GM10266 (cell line): ENCODE data around the gene UBE3D.
"Not testable (repeated sequence)": the region's sequence is repeated elsewhere in the genome, so short reads cannot be mapped to it uniquely, and the experiment has no call there.

Source experiments
- DNase-seq: peaks from one replicate; pipeline ENCODE4 v3.0.0; 2012; ENCODE audit errors: extremely low spot score
- TF ChIP-seq, protein P1 (sequence below): IDR thresholded peaks from 2 replicates; pipeline ENCODE4 v1.5.1; 2012; ENCODE audit warnings: mild to moderate bottlenecking, low read depth; ENCODE audit not compliant: control insufficient read depth, insufficient read depth; ENCODE audit errors: missing control alignments

Gene UBE3D

DNA sequence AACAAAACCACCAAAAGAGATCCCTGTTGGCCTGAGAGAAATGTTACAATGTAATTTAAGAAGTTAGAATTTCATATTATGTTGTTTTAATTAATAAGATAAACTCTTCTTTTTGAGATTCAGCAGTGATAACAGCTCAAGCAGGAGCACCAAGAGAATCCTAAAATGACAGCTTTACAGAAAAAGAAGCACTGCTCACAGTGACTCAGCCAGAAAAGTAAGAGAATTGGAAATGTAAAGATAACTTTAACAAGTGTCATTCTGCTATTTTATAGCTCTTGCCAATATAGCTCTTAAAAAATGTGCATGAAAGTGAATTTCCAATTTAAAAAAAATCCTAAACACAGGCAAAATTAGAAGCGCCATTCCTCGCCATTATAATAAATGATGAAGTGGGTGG is 111.3 kb downstream of the UBE3D start:
- DNase-seq, result no peak

DNA sequence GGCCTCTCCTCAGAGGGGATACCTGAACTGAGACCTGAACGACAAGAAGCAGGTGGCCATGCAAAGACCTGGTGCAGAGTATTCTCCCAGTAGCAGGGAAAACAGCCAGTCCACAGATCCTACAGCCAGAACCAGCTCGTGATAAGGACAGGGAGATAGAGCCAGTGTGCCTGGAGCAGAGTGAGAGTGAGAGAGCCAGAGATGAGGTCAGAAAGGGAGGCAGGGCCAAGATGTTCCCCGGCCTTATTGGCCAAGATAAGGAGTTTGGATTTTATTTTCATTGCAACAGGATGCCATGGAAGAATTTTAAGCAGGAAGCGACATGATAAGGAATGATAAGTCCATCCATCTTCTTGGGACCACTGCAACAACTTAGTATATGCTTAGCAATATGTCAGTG is 111.8 kb downstream of the UBE3D start:
- TF ChIP-seq, protein P1, sequence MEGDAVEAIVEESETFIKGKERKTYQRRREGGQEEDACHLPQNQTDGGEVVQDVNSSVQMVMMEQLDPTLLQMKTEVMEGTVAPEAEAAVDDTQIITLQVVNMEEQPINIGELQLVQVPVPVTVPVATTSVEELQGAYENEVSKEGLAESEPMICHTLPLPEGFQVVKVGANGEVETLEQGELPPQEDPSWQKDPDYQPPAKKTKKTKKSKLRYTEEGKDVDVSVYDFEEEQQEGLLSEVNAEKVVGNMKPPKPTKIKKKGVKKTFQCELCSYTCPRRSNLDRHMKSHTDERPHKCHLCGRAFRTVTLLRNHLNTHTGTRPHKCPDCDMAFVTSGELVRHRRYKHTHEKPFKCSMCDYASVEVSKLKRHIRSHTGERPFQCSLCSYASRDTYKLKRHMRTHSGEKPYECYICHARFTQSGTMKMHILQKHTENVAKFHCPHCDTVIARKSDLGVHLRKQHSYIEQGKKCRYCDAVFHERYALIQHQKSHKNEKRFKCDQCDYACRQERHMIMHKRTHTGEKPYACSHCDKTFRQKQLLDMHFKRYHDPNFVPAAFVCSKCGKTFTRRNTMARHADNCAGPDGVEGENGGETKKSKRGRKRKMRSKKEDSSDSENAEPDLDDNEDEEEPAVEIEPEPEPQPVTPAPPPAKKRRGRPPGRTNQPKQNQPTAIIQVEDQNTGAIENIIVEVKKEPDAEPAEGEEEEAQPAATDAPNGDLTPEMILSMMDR, result no peak
- no peak for DNase-seq

More for the DNA sequence above, 111.3 kb downstream of the UBE3D start:
- TF ChIP-seq, protein P1, result no peak

DNA sequence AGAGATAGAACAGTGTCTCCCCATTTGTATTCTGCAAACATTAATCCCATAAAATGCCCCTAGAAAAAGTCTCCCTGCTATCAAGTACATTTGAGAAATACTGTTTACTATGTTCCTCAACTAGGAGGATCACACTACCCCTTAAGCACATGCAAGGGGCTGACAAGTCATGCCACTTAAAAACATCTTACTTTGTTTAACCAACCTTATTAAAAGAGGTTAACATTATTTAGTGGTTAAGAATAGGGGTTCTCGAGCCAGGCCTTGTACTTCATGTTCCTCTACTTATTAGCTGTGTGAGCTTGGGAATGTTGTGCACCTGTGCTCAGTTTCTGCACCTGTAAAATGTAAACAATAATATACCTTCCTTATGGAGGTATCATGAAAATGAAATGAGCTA is 113.7 kb downstream of the UBE3D start:
- DNase-seq, result no peak

DNA sequence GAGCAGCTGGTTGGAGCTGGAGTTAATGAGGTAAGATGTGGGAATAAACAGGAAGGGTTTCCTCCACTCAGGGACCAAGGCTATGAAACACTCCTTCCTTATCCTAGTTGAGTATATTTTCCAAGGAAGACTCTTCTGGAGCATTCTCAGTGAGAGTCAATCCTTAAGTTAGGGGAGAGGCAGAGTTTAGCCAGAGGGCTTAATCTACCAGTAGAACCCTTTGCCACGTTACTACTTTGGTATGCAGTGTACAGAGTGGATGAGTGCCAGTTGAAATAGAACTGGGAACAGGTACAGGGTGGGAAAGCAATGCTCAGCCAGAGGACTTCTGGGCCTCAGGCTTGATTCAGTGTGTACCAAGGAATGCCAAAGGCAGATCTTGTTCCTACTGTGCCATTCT is 114.3 kb downstream of the UBE3D start:
- TF ChIP-seq, protein P1, result no peak
- DNase-seq, result no peak

More for the DNA sequence above, 113.7 kb downstream of the UBE3D start:
- TF ChIP-seq, protein P1, result no peak

DNA sequence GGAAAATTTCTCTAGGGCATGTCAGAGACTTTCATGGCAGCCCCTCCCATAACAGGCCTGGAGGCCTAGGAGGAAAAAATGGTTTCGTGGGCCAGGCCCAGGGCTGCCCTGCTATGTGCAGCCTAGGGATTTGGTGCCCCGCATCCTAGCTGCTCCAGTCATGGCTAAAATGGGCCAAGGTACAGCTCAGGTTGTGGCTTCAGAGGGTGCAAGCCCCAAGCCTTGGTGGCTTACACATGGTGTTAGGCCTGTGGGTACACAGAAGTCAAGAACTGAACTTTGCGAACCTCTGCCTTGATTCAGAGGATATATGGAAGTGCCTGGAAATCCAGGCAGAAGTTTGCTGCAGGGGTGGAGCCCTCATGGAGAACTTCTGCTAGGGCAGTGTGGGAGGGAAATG is 134.7 kb downstream of the UBE3D start:
- DNase-seq, result not testable (repeated sequence)

DNA sequence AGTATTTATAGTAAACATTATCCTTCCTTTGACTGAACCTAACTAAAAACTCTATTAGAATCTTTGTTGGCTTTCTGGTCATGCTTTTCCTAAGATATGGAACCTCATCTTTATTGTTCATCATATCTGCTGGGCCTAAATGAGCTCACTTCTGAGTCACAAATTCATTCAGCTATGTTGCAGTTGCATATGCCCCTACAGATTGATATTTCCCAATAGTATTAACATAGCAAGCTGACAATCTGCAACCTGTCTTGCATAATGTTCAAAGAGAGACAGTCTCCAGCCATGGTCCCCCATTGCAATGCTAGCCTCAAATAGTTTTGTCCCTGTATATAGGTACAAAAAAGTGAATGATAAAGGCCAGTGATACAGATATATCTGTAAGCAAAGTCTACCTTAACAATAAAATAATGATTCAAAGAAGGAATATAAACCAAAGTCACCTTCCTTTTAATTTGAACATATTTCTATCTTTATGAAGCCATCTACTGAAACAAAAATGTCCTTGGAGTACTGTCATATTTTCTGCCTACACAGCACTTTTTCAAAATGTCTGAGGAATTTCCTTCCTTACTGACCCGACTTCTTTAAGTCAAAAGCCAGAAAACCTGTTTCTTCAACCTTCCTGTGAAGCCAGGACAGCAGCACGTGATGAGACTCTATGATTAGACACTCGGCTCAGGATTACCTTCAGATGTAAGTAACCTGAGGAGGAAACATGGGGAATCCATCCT is 140.7 kb downstream of the UBE3D start:
- DNase-seq, result no peak
- TF ChIP-seq, protein P1, result no peak

DNA sequence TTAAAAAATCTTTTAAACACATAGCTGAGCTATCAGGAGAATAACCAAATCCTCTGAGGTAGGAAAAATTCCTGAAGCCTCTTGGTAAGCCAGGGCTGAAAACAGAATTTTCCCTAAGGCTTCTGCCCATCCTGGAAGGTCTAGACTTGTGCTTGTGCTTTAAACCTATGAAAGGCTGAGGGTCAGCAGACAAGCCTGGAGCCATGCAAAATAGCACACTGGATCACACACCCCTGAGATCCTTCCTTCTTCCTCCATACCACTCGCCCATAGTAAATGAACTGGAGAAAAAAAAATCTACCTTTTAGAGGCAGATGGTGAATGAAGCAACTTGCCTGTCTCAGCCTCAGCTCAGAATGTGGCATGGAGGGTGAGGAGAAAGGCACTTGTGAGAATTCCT is 144.4 kb downstream of the UBE3D start:
- no peak for DNase-seq
- TF ChIP-seq, protein P1, result no peak
